Lung (tissue), 12 donors: ENCODE measurements around the gene EZH1. TPM values are rescaled to one million over a fixed set of nuclear protein-coding genes. Genes with fewer than 3 reads are reported as not detected.

Experiments
- ATAC-seq: fragments of 200-7000 bp; cut with Tn5 transposase; one replicate; pipeline ENCODE4 v1.9.1; 2020; ENCODE audit warnings: moderate number of reproducible peaks; ENCODE audit not compliant: insufficient read depth, low FRiP score
- DNase-seq, 3 donors: peaks; one replicate each; pipeline ENCODE4 v3.0.0-alpha.2; 2013 to 2017
- H3K27ac ChIP-seq, 2 donors: one replicate each; pipeline ENCODE4 v1.5.1; 2013; ENCODE audit warnings: mild to moderate bottlenecking in 2 of 2, moderate library complexity in 2 of 2, control low read depth in 1 of 2, inconsistent platforms in 1 of 2, low read depth in 1 of 2, low read length in 1 of 2
- H3K27me3 ChIP-seq, 3 donors: one replicate each; pipeline ENCODE4 v1.5.1; 2013; ENCODE audit warnings: low read length in 2 of 3; ENCODE audit not compliant: control insufficient read depth in 3 of 3, insufficient read depth in 3 of 3
- H3K36me3 ChIP-seq, 4 donors: one replicate each; pipeline ENCODE4 v1.5.1; 2013; ENCODE audit warnings: low read length in 4 of 4, mild to moderate bottlenecking in 1 of 4, moderate library complexity in 1 of 4; ENCODE audit not compliant: control insufficient read depth in 4 of 4, insufficient read depth in 4 of 4
- H3K4me1 ChIP-seq, 5 donors: one replicate each; pipeline ENCODE4 v1.5.1; 2013; ENCODE audit warnings: low read length in 5 of 5, mild to moderate bottlenecking in 2 of 5, moderate library complexity in 1 of 5; ENCODE audit not compliant: control insufficient read depth in 5 of 5, insufficient read depth in 5 of 5
- H3K4me3 ChIP-seq: one replicate; pipeline ENCODE4 v1.5.1; 2013; ENCODE audit warnings: mild to moderate bottlenecking, control low read depth, moderate library complexity
- H3K9ac ChIP-seq, 2 donors: one replicate each; pipeline ENCODE4 v1.5.1; 2013; ENCODE audit warnings: low read length in 2 of 2, control low read depth in 1 of 2; ENCODE audit not compliant: insufficient read depth in 1 of 2
- H3K9me3 ChIP-seq, 4 donors: one replicate each; pipeline ENCODE4 v1.5.1; 2013; ENCODE audit warnings: low read length in 3 of 4, mild to moderate bottlenecking in 1 of 4, moderate library complexity in 1 of 4; ENCODE audit not compliant: control insufficient read depth in 4 of 4, insufficient read depth in 3 of 4
- CTCF ChIP-seq: IDR thresholded peaks from 2 replicates; pipeline ENCODE4 v1.5.1; 2012; ENCODE audit warnings: mild to moderate bottlenecking; ENCODE audit errors: control extremely low read depth, extremely low read depth
- WGBS, 2 donors: extraction: QIAGEN DNeasy Blood & Tissue Kit; methylation state at CpG; one replicate each; pipeline ENCODE4 v1.1.7; 2013; 5-methylcytosine and 5-hydroxymethylcytosine counted together
- polyA plus RNA-seq, 2 donors: library from polyadenylated mRNA; stranded (reverse); fragments of 200-250 nt; gene quantifications; one replicate each; pipeline ENCODE4 v1.2.1, GENCODE V29; 2013
- total RNA-seq, 2 donors: library from RNA; depleted of rRNA in 1 of 2; stranded (reverse); fragments of >200 nt in 1 of 2; gene quantifications; one replicate each; pipeline ENCODE4 v1.2.1, GENCODE V29; 2014 to 2021
- donor health status: control.
- donor health status: control.
- donor health status: Bipolar disorder and iron deficiency.
- donor health status: healthy.
- donor health status: DM: yes; HTN: yes; CAD: no.

Gene EZH1
- total and polyA plus RNA-seq, 4 donors = 20.7 to 53.2 (median 27.4) TPM

GRCh38 chr17:42676424-42677011 lies 68.3 kb downstream of the EZH1 start, which contains the start of gene PLEKHH3:
Gene PLEKHH3 (minus strand): TSS chr17:42676994. CDS start chr17:42676563, 431 bp downstream.
- peaks cover 0 to 22% (median 12%) of the 10 kb centered on the region in 4 donors for H3K36me3 ChIP-seq
- WGBS, 2 donors = 0 to 1% methylated on average over 46 to 51 of the region's 51 CpGs
- peaks cover 0 to 5% (median 3%) of the 10 kb centered on the region in 3 donors for H3K27me3 ChIP-seq
- H3K4me3 ChIP-seq = peak within 1 kb of the TSS; percentile 76
- peak within 1 kb of the TSS; percentile 55 to 85 for H3K9ac ChIP-seq
- no peaks in the 10 kb centered on the region for H3K9me3 ChIP-seq
- peaks cover 9 to 49% (median 16%) of the 10 kb centered on the region in 5 donors for H3K4me1 ChIP-seq
- TF ChIP-seq CTCF = no peak
- no peak for ATAC-seq
- peak in 2 of 3 donors; percentile 87 for DNase-seq
- H3K27ac ChIP-seq = peak within 1 kb of the TSS; percentile 96 to 100

DNA sequence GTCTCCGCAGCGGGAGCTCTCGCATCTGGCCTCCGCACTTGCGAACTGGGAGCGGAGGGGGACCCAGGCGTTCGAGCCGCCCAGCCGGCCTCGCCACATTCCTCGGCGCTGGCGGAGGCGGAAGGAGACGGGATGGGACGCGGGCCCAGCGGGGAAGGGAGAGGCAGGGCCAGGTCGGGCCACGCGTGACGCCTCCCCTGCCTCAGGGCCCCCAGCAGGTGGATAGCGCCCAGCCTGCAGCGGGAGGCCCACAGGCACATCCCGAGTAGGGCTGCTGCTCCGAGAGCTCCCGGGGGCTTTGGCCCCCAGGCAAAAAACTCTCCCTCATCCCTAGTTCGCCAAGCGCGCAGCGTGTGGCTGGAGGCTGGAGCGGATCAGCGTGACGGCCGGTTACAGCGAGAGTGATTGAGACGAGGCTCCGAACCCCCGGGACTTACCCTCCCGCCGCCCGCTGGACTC lies 68.8 kb downstream of the EZH1 start:
- Histone ChIP-seq H3K4me3 (peak overlapping the region; percentile 76), H3K27ac (peak overlapping the region; percentile 82 to 91), H3K9me3 (no peaks in the 10 kb centered on the region), H3K9ac (peak overlapping the region; percentile 25 to 70), H3K27me3 (peaks cover 0 to 3% (median 0%) of the 10 kb centered on the region in 3 donors), H3K36me3 (peaks cover 0 to 27% (median 14%) of the 10 kb centered on the region in 4 donors), H3K4me1 (peaks cover 9 to 49% (median 14%) of the 10 kb centered on the region in 5 donors)
- no peak for TF ChIP-seq CTCF
- WGBS, 2 donors = 0 to 1% methylated on average over 38 to 43 of the region's 43 CpGs
- peak; percentile 8 for ATAC-seq
- peak in 2 of 3 donors; percentile 54 to 63 for DNase-seq

DNA sequence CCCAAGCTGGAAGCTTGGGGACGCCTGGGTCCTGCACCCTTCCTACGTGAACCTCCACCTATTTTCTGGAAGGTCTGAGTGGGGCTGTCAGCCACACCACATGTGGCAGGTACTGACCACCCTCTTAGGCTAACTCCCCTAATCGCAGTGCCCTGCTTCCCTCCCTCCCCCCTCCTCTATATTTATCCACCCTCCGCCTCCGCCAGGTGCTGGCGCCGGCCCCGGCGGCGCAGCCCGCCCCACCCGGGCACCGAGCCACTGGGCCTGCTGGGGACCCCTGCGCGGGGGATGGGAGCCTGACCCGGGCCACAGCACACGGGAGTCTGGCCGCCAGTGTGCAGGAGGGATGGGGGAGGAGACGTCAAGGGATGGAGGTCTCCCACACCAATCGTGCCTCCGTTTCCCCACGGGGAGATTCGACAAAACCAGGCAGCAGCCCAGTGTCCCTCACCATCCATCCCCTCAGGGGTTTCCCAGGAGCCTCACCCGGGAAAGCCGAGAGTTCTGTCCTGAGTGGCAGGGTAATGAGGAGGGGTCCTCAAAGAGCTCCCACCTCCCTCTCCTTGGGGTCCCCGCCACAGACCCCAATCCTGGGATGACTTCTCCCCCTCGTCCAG lies 69.4 kb downstream of the EZH1 start:
- DNase-seq = no peak
- Histone ChIP-seq H3K27me3 (no peaks in the 10 kb centered on the region), H3K9ac (peak overlapping the region; percentile 25 to 70), H3K27ac (peak overlapping the region; percentile 82 to 91), H3K4me3 (peak overlapping the region; percentile 76), H3K9me3 (no peaks in the 10 kb centered on the region), H3K36me3 (peaks cover 0 to 31% (median 17%) of the 10 kb centered on the region in 4 donors), H3K4me1 (peaks cover 9 to 47% (median 14%) of the 10 kb centered on the region in 5 donors)
- WGBS, 2 donors = 2 to 4% methylated on average over 27 of the region's 27 CpGs
- no peak for ATAC-seq
- no peak for TF ChIP-seq CTCF
